Fibroblast of lung (primary cell): Measurements from ENCODE around the gene SLC16A6. TPM values are rescaled to one million over a fixed set of nuclear protein-coding genes. Genes with fewer than 3 reads are reported as not detected.
"Not testable (repeated sequence)": the region's sequence is repeated elsewhere in the genome, so short reads cannot be mapped to it uniquely, and the experiment has no call there.

Experiments
- DNase-seq, 2 donors: peaks; one replicate each; pipeline versions ENCODE4 v3.0.0 to v3.0.0-alpha.2; 2010; ENCODE audit warnings: low read depth in 2 of 2
- H2AFZ ChIP-seq: 2 replicates; pipeline ENCODE4 v1.5.1; 2012; ENCODE audit warnings: low read length, control low read depth, inconsistent platforms
- H3K27ac ChIP-seq: 2 replicates; pipeline ENCODE4 v1.5.1; 2011; ENCODE audit warnings: low read length, control low read depth; ENCODE audit not compliant: insufficient read depth
- H3K27me3 ChIP-seq: 2 replicates; pipeline ENCODE4 v1.5.1; 2011; ENCODE audit warnings: mild to moderate bottlenecking, low read length; ENCODE audit not compliant: control insufficient read depth, insufficient read depth
- H3K36me3 ChIP-seq: 2 replicates; pipeline ENCODE4 v1.5.1; 2011; ENCODE audit warnings: low read length; ENCODE audit not compliant: control insufficient read depth, insufficient read depth
- H3K4me1 ChIP-seq: 2 replicates; pipeline ENCODE4 v1.5.1; 2011; ENCODE audit warnings: low read length; ENCODE audit not compliant: control insufficient read depth, insufficient read depth; ENCODE audit errors: extremely low read depth
- H3K4me2 ChIP-seq: 2 replicates; pipeline ENCODE4 v1.5.1; 2011; ENCODE audit warnings: low read length, control low read depth; ENCODE audit not compliant: insufficient read depth; ENCODE audit errors: extremely low read depth
- H3K4me3 ChIP-seq, 4 experiments: fragments of 200-600 bp in 1 of 4; sonication (generic) in 1 of 4; replicated peaks in 1 of 4; 2 replicates each; pipeline ENCODE4 v1.5.1; 2011 to 2016; ENCODE audit warnings: low read length in 4 of 4, low read depth in 3 of 4, mild to moderate bottlenecking in 3 of 4, control low read depth in 2 of 4, inconsistent platforms in 1 of 4, mixed read lengths in 1 of 4; ENCODE audit not compliant: insufficient read depth in 1 of 4; ENCODE audit errors: control extremely low read depth in 1 of 4
- H3K79me2 ChIP-seq: 2 replicates; pipeline ENCODE4 v1.5.1; 2012; ENCODE audit warnings: mild to moderate bottlenecking, low read length, inconsistent platforms; ENCODE audit not compliant: control insufficient read depth, insufficient read depth
- H3K9ac ChIP-seq: 2 replicates; pipeline ENCODE4 v1.5.1; 2011; ENCODE audit warnings: mild to moderate bottlenecking, low read length, control low read depth; ENCODE audit not compliant: insufficient read depth
- H3K9me3 ChIP-seq: 2 replicates; pipeline ENCODE4 v1.5.1; 2012; ENCODE audit warnings: low read depth, low read length; ENCODE audit not compliant: control insufficient read depth, insufficient read depth
- H4K20me1 ChIP-seq: 2 replicates; pipeline ENCODE4 v1.5.1; 2011; ENCODE audit warnings: low read length; ENCODE audit not compliant: control insufficient read depth, insufficient read depth; ENCODE audit errors: extremely low read depth
- EZH2 ChIP-seq: IDR thresholded peaks from 2 replicates; pipeline ENCODE4 v1.5.1; 2012; ENCODE audit warnings: low read length, control low read depth, mild to moderate bottlenecking; ENCODE audit errors: missing control alignments
- polyA plus RNA-seq, 2 donors: library from polyadenylated mRNA; depleted of rRNA in 1 of 2; stranded (reverse) in 1 of 2; unstranded in 1 of 2; fragments of >200 nt; gene quantifications; 2 replicates each; pipeline ENCODE4 v1.2.1, GENCODE V29; 2011 to 2012; ENCODE audit warnings: missing spikeins in 1 of 2
- total RNA-seq: library from RNA; depleted of rRNA; stranded (reverse); fragments of >200 nt; gene quantifications from 2 replicates; pipeline ENCODE4 v1.2.1, GENCODE V29; 2014
- TF ChIP-seq, protein P1 (sequence below), 2 donors: IDR thresholded peaks in 1 of 2; conservative IDR thresholded peaks in 1 of 2; 1 replicate in 1 of 2; 2 replicates in 1 of 2; pipeline ENCODE4 v1.5.1; 2011 to 2012; ENCODE audit warnings: low read length in 2 of 2, control low read depth in 1 of 2, inconsistent platforms in 1 of 2, low read depth in 1 of 2, mild to moderate bottlenecking in 1 of 2

Gene SLC16A6
- total and polyA plus RNA-seq, 2 donors (not counting 1 experiment from before 2014, with no cell fraction given): 1.7 to 8.3 TPM

DNA sequence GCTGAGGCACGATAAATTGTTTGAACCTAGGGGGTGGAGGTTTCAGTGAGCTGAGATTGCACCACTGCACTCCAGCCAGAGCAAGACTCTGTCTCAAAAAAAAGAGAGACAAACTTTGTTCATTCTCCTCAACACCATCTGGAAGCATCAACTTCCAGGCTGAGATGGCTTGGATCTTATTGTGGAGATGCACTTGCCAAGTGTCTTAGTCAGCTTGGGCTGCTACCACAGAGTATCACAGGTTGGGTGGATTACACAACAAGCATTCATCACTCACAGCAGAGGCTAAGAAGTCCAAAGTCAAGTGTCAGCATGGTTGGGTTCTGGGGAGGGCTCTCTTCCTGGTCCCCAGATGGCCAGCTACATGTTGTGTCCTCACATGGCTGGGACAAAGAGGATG, 58.2 kb downstream of the SLC16A6 start:
- H3K9ac ChIP-seq, H3K36me3 ChIP-seq, H3K27ac ChIP-seq, H3K27me3 ChIP-seq, H3K4me2 ChIP-seq, H3K4me1 ChIP-seq, H3K9me3 ChIP-seq, H3K79me2 ChIP-seq, H2AFZ ChIP-seq, H4K20me1 ChIP-seq, H3K4me3 ChIP-seq: not testable (repeated sequence)
- DNase-seq: peak; percentile 48 to 69

GRCh38 chr17:68231541-68231940, 59.4 kb downstream of the SLC16A6 start:
- Histone ChIP-seq H3K4me3 (no peak overlapping the region), H3K79me2 (no peaks in the 10 kb centered on the region), H3K27me3 (no peaks in the 10 kb centered on the region), H3K4me2 (no peak overlapping the region), H4K20me1 (no peaks in the 10 kb centered on the region), H3K9me3 (no peaks in the 10 kb centered on the region), H3K4me1 (peaks cover 4% of the 10 kb centered on the region), H3K27ac (no peak overlapping the region), H2AFZ (no peak overlapping the region), H3K9ac (no peak overlapping the region), H3K36me3 (no peaks in the 10 kb centered on the region)
- DNase-seq: no peak
- TF ChIP-seq, protein P1, sequence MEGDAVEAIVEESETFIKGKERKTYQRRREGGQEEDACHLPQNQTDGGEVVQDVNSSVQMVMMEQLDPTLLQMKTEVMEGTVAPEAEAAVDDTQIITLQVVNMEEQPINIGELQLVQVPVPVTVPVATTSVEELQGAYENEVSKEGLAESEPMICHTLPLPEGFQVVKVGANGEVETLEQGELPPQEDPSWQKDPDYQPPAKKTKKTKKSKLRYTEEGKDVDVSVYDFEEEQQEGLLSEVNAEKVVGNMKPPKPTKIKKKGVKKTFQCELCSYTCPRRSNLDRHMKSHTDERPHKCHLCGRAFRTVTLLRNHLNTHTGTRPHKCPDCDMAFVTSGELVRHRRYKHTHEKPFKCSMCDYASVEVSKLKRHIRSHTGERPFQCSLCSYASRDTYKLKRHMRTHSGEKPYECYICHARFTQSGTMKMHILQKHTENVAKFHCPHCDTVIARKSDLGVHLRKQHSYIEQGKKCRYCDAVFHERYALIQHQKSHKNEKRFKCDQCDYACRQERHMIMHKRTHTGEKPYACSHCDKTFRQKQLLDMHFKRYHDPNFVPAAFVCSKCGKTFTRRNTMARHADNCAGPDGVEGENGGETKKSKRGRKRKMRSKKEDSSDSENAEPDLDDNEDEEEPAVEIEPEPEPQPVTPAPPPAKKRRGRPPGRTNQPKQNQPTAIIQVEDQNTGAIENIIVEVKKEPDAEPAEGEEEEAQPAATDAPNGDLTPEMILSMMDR (conservative IDR thresholded peaks at IDR 0.05 in 1 of 2, IDR thresholded peaks at IDR 0.05 in 1 of 2; ENCODE audit: low read depth in 1 of 2, low read length in 2 of 2): no peak
- no peak for TF ChIP-seq EZH2

GRCh38 chr17:68231131-68231530, 59.8 kb downstream of the SLC16A6 start:
- H3K4me2 ChIP-seq, H3K9ac ChIP-seq: not testable (repeated sequence)

GRCh38 chr17:68229619-68230018, 61.3 kb downstream of the SLC16A6 start:
- no peak overlapping the region for H3K27ac ChIP-seq

More at GRCh38 chr17:68231131-68231530, 59.8 kb downstream of the SLC16A6 start:
- not testable (repeated sequence) for H4K20me1 ChIP-seq, H3K27ac ChIP-seq, H3K36me3 ChIP-seq, H3K9me3 ChIP-seq, H3K79me2 ChIP-seq, H3K27me3 ChIP-seq, H2AFZ ChIP-seq, H3K4me3 ChIP-seq, H3K4me1 ChIP-seq
- peak in 1 of 2 donors; percentile 3 for DNase-seq

More at GRCh38 chr17:68229619-68230018, 61.3 kb downstream of the SLC16A6 start:
- H3K4me1 ChIP-seq: peaks cover 2% of the 10 kb centered on the region
- no peak overlapping the region for H3K9ac ChIP-seq
- H4K20me1 ChIP-seq: no peaks in the 10 kb centered on the region
- H3K4me3 ChIP-seq: no peak overlapping the region
- H2AFZ ChIP-seq: no peak overlapping the region
- H3K36me3 ChIP-seq: no peaks in the 10 kb centered on the region
- H3K79me2 ChIP-seq: no peaks in the 10 kb centered on the region
- no peak overlapping the region for H3K4me2 ChIP-seq
- H3K9me3 ChIP-seq: no peaks in the 10 kb centered on the region
- no peaks in the 10 kb centered on the region for H3K27me3 ChIP-seq
- no peak for DNase-seq
- TF ChIP-seq, protein P1 (conservative IDR thresholded peaks at IDR 0.05 in 1 of 2, IDR thresholded peaks at IDR 0.05 in 1 of 2; ENCODE audit: low read depth in 1 of 2, low read length in 2 of 2): no peak
- no peak for TF ChIP-seq EZH2
